Panc1 (cell line): ENCODE results near the gene ITGB2. TPM values are rescaled to one million over a fixed set of nuclear protein-coding genes. Genes with fewer than 3 reads are reported as not detected.

Source experiments
- ATAC-seq: fragments of 200-7000 bp; cut with Tn5 transposase; 2 replicates; pipeline ENCODE4 v1.9.1; 2020; ENCODE audit warnings: mild to moderate bottlenecking, moderate library complexity
- BruUV-seq: library from RNA; stranded (reverse); fragments of 400-500 nt; replicated peaks from 2 replicates; lab custom pipeline; 2021; lab: Mats Ljungman, UMichigan
- CTCF ChIA-PET: fragments of 300-600 bp; sonication (Branson Sonifier 250); formaldehyde crosslinking; loops from one replicate; lab custom pipeline; 2022; ENCODE audit warnings: antibody characterized with exemption; lab: Charles Lee
- POLR2A ChIA-PET: fragments of 300-600 bp; sonication (Branson Sonifier 250); formaldehyde crosslinking; loops from one replicate; lab custom pipeline; 2022; ENCODE audit warnings: antibody characterized with exemption; lab: Charles Lee
- DNase-seq: peaks from one replicate; pipeline ENCODE4 v3.0.0-alpha.2; 2010; ENCODE audit warnings: low read depth, low spot score
- H3K27ac ChIP-seq: 2 replicates; pipeline ENCODE4 v1.5.1; 2011; ENCODE audit warnings: mild to moderate bottlenecking, low read length, inconsistent platforms
- H3K27me3 ChIP-seq: fragments of 200-500 bp; sonication (Bioruptor generic); 2 replicates; pipeline ENCODE4 v1.6.0; 2014; ENCODE audit warnings: low read length, inconsistent platforms; ENCODE audit not compliant: control insufficient read depth, insufficient read depth
- H3K36me3 ChIP-seq: fragments of 200-500 bp; sonication (Bioruptor generic); 2 replicates; pipeline ENCODE4 v1.5.1; 2014; ENCODE audit warnings: inconsistent platforms, mild to moderate bottlenecking, low read length, moderate library complexity; ENCODE audit not compliant: control insufficient read depth, insufficient read depth
- H3K4me1 ChIP-seq: 2 replicates; pipeline ENCODE4 v1.5.1; 2011; ENCODE audit warnings: inconsistent platforms, mild to moderate bottlenecking, low read length, moderate library complexity; ENCODE audit not compliant: control insufficient read depth, insufficient read depth
- H3K4me3 ChIP-seq, 2 experiments: 2 replicates each; pipeline ENCODE4 v1.5.1; 2011 to 2012; ENCODE audit warnings: low read depth in 2 of 2, low read length in 2 of 2, mild to moderate bottlenecking in 2 of 2, inconsistent platforms in 1 of 2, moderate library complexity in 1 of 2
- H3K9me3 ChIP-seq: fragments of 200-500 bp; sonication (Bioruptor generic); 2 replicates; pipeline ENCODE4 v1.5.1; 2014; ENCODE audit warnings: low read depth, mild to moderate bottlenecking, inconsistent platforms, low read length, moderate library complexity; ENCODE audit not compliant: control insufficient read depth, insufficient read depth
- POLR2AphosphoS5 ChIP-seq: IDR thresholded peaks from 2 replicates; pipeline ENCODE4 v1.6.1; 2012; ENCODE audit warnings: mild to moderate bottlenecking, low read depth, low read length, moderate library complexity
- SIN3A ChIP-seq: IDR thresholded peaks from 2 replicates; pipeline ENCODE4 v1.6.1; 2012; ENCODE audit warnings: low read depth, mild to moderate bottlenecking, low read length, moderate library complexity, borderline replicate concordance; ENCODE audit not compliant: insufficient read depth
- TCF7L2 ChIP-seq: IDR thresholded peaks from 2 replicates; pipeline ENCODE4 v1.6.1; 2011; ENCODE audit warnings: mild to moderate bottlenecking, low read depth, low read length, inconsistent platforms
- in situ Hi-C: cut with HindIII; loops from 2 replicates; pipeline ENCODE4 v1.10.0; 2016; ENCODE audit warnings: low sequenced_read_pairs, low pct_unique_long_range_greater_than_20kb
- intact Hi-C: fragments of 100-400 bp; cut with micrococcal nuclease; formaldehyde crosslinking; loops from one replicate; pipeline ENCODE4 v1.10.0; 2022; ENCODE audit not compliant: unreplicated experiment
- total RNA-seq: library from RNA; stranded (reverse); gene quantifications from one replicate; pipeline ENCODE4 v1.2.1, GENCODE V29; 2021; ENCODE audit not compliant: unreplicated experiment
- TF ChIP-seq, protein P1 (sequence below), 2 experiments: IDR thresholded peaks; 2 replicates each; pipeline ENCODE4 v1.6.1; 2011 to 2012; ENCODE audit warnings: low read depth in 2 of 2, control low read depth in 1 of 2, low read length in 1 of 2, mild to moderate bottlenecking in 1 of 2, moderate library complexity in 1 of 2; ENCODE audit not compliant: insufficient read depth in 1 of 2
- TF ChIP-seq, protein P2 (sequence below): fragments of 450-650 bp; IDR thresholded peaks from 2 replicates; pipeline ENCODE4 v1.5.1; 2017; ENCODE audit warnings: mild to moderate bottlenecking

The ITGB2 gene
- total RNA-seq, 1 experiment from 2014 or later: 3.0 TPM

- POLR2A ChIA-PET: no interaction called here
- ATAC-seq (no peak), DNase-seq (no peak)
- H3K4me1 ChIP-seq: no peaks in the 10 kb centered on the region; the same call in 1 of the 2 replicates
- no peaks in the 10 kb centered on the region for H3K9me3 ChIP-seq
- in situ Hi-C loops (no loop called here), intact Hi-C loops (no loop called here)
- no peak for TF ChIP-seq TCF7L2
- TF ChIP-seq SIN3A: no peak
- TF ChIP-seq, protein P1, sequence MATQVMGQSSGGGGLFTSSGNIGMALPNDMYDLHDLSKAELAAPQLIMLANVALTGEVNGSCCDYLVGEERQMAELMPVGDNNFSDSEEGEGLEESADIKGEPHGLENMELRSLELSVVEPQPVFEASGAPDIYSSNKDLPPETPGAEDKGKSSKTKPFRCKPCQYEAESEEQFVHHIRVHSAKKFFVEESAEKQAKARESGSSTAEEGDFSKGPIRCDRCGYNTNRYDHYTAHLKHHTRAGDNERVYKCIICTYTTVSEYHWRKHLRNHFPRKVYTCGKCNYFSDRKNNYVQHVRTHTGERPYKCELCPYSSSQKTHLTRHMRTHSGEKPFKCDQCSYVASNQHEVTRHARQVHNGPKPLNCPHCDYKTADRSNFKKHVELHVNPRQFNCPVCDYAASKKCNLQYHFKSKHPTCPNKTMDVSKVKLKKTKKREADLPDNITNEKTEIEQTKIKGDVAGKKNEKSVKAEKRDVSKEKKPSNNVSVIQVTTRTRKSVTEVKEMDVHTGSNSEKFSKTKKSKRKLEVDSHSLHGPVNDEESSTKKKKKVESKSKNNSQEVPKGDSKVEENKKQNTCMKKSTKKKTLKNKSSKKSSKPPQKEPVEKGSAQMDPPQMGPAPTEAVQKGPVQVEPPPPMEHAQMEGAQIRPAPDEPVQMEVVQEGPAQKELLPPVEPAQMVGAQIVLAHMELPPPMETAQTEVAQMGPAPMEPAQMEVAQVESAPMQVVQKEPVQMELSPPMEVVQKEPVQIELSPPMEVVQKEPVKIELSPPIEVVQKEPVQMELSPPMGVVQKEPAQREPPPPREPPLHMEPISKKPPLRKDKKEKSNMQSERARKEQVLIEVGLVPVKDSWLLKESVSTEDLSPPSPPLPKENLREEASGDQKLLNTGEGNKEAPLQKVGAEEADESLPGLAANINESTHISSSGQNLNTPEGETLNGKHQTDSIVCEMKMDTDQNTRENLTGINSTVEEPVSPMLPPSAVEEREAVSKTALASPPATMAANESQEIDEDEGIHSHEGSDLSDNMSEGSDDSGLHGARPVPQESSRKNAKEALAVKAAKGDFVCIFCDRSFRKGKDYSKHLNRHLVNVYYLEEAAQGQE (IDR thresholded peaks at IDR 0.05; ENCODE audit: insufficient read depth in 1 of 2, low read depth in 2 of 2, low read length in 1 of 2): no peak
- no peak for TF ChIP-seq POLR2AphosphoS5
- TF ChIP-seq, protein P2, sequence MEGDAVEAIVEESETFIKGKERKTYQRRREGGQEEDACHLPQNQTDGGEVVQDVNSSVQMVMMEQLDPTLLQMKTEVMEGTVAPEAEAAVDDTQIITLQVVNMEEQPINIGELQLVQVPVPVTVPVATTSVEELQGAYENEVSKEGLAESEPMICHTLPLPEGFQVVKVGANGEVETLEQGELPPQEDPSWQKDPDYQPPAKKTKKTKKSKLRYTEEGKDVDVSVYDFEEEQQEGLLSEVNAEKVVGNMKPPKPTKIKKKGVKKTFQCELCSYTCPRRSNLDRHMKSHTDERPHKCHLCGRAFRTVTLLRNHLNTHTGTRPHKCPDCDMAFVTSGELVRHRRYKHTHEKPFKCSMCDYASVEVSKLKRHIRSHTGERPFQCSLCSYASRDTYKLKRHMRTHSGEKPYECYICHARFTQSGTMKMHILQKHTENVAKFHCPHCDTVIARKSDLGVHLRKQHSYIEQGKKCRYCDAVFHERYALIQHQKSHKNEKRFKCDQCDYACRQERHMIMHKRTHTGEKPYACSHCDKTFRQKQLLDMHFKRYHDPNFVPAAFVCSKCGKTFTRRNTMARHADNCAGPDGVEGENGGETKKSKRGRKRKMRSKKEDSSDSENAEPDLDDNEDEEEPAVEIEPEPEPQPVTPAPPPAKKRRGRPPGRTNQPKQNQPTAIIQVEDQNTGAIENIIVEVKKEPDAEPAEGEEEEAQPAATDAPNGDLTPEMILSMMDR: no peak
- H3K36me3 ChIP-seq: no peaks in the 10 kb centered on the region
- no peak overlapping the region for H3K27ac ChIP-seq
- CTCF ChIA-PET: no interaction called here
- no peaks in the 10 kb centered on the region for H3K27me3 ChIP-seq
- H3K4me3 ChIP-seq: no peak overlapping the region
- BruUV-seq: no TSS peak
Observed at GRCh38 chr21:44905016-44905727, 15.5 kb downstream of the ITGB2 start.

- H3K9me3 ChIP-seq: no peaks in the 10 kb centered on the region
- intact Hi-C loops: no loop called here
- CTCF ChIA-PET: no interaction called here
- TF ChIP-seq, protein P1 (IDR thresholded peaks at IDR 0.05; ENCODE audit: insufficient read depth in 1 of 2, low read depth in 2 of 2, low read length in 1 of 2): no peak
- TF ChIP-seq SIN3A (no peak), POLR2AphosphoS5 (no peak), TCF7L2 (no peak)
- TF ChIP-seq, protein P2: no peak
- no TSS peak for BruUV-seq
- no peak for ATAC-seq
- no peaks in the 10 kb centered on the region for H3K36me3 ChIP-seq
- H3K27ac ChIP-seq: no peak overlapping the region
- no peak overlapping the region for H3K4me3 ChIP-seq
- no peak for DNase-seq
- H3K4me1 ChIP-seq: no peaks in the 10 kb centered on the region
- in situ Hi-C loops: no loop called here
- H3K27me3 ChIP-seq: no peaks in the 10 kb centered on the region
- POLR2A ChIA-PET: no interaction called here
Observed at GRCh38 chr21:44904141-44904923, 16.4 kb downstream of the ITGB2 start.
